ENCODE data around the gene BAZ2B. TPM values are rescaled to one million over a fixed set of nuclear protein-coding genes. Genes with fewer than 3 reads are reported as not detected.
"Not testable (repeated sequence)": the region's sequence is repeated elsewhere in the genome, so short reads cannot be mapped to it uniquely, and the experiment has no call there.

BAZ2B gene
- polyA plus RNA-seq, 3 donors from 2014 or later, result 4.6 to 32.2 (median 13.2) TPM

- no peak overlapping the region for H3K27ac Mint-ChIP-seq
- H3K4me1 Mint-ChIP-seq, result no peaks in the 10 kb centered on the region
- no peak for DNase-seq
- H3K4me3 Mint-ChIP-seq, result no peak overlapping the region
- no peaks in the 10 kb centered on the region for H3K9me3 Mint-ChIP-seq
- H3K36me3 Mint-ChIP-seq, result no peaks in the 10 kb centered on the region
- no peaks in the 10 kb centered on the region for H3K27me3 Mint-ChIP-seq (ENCODE audit: low read depth in 3 of 3)
These were observed 60.5 kb downstream of the BAZ2B start for GRCh38 chr2:159555651-159556392.

DNA sequence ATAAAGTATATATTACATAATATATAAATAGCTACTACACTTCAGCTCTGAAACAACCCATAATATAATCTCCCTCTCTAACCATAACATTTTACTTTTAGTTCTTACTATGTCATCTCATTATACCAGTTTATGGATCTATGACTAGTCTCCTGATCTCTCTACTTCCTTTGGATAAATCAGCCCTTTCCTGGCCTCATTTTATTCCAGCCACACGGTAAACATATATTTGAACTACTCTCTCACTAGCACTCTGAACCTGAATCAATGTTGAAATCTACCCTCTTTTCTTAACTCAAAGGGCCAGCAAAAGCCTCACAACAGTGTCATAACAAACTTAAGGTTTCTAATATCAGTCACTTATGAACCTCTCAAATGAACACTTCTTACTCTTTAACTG, 62.6 kb downstream of the BAZ2B start:
- H3K4me3 Mint-ChIP-seq, result no peak overlapping the region

DNA sequence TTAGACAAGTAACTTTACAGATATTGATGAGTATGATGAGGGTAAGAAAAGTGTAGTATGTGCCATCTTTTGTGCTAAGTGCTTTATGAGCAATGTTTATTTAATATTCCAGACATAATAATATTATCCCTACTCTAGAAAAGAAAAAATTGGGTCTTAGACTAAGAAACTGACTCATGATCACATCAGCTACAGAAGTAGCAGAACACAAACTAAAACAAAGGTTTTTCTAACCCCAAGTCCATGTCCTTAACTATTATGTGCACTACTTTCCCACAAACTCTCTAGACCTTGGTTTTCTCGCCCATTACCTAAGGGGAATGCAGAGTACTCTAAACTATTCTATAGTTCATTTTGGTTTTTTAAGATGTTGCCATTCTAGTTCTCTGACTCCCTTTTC, 64.5 kb downstream of the BAZ2B start:
- Mint-ChIP-seq H3K9me3 (no peaks in the 10 kb centered on the region), H3K27me3 (ENCODE audit: low read depth in 3 of 3) (no peaks in the 10 kb centered on the region), H3K4me1 (no peaks in the 10 kb centered on the region), H3K4me3 (no peak overlapping the region), H3K36me3 (peaks cover 0 to 4% (median 0%) of the 10 kb centered on the region in 3 donors), H3K27ac (no peak overlapping the region)
- DNase-seq, result no peak

More for the DNA sequence above, 62.6 kb downstream of the BAZ2B start:
- H3K36me3 Mint-ChIP-seq, result peaks cover 0 to 4% (median 0%) of the 10 kb centered on the region in 3 donors
- no peaks in the 10 kb centered on the region for H3K4me1 Mint-ChIP-seq
- no peak overlapping the region for H3K27ac Mint-ChIP-seq
- no peaks in the 10 kb centered on the region for H3K27me3 Mint-ChIP-seq (ENCODE audit: low read depth in 3 of 3)
- H3K9me3 Mint-ChIP-seq, result no peaks in the 10 kb centered on the region
- DNase-seq, result no peak

- peaks cover 0 to 4% (median 0%) of the 10 kb centered on the region in 3 donors for H3K36me3 Mint-ChIP-seq
- no peak overlapping the region for H3K4me3 Mint-ChIP-seq
- no peaks in the 10 kb centered on the region for H3K27me3 Mint-ChIP-seq (ENCODE audit: low read depth in 3 of 3)
- no peak for DNase-seq
- H3K4me1 Mint-ChIP-seq, result no peaks in the 10 kb centered on the region
- no peak overlapping the region for H3K27ac Mint-ChIP-seq
- H3K9me3 Mint-ChIP-seq, result no peaks in the 10 kb centered on the region
These were observed 66.1 kb downstream of the BAZ2B start for GRCh38 chr2:159550231-159550630.

DNA sequence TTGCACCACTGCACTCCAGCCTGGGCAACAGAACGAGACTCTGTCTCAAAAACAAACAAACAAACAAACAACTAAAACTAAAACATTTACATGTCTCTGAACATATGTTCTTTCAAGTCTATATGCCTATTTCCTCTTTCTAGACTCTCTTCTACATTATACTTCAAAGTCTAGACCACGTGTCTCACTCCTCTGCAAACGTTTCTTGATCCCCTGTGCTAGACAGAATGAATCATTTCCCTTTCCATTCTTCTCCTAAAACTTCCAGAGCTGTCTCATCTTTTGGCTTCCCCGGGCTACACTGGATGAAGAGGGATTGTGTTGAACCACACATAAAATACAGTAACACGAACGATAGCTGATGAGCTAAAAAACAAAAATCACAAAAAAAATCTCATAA, 67.1 kb downstream of the BAZ2B start:
- no peaks in the 10 kb centered on the region for H3K4me1 Mint-ChIP-seq
- no peaks in the 10 kb centered on the region for H3K9me3 Mint-ChIP-seq
- peaks cover 0 to 4% (median 0%) of the 10 kb centered on the region in 3 donors for H3K36me3 Mint-ChIP-seq
- no peak for DNase-seq
- no peak overlapping the region for H3K4me3 Mint-ChIP-seq
- H3K27ac Mint-ChIP-seq, result no peak overlapping the region
- no peaks in the 10 kb centered on the region for H3K27me3 Mint-ChIP-seq (ENCODE audit: low read depth in 3 of 3)

DNA sequence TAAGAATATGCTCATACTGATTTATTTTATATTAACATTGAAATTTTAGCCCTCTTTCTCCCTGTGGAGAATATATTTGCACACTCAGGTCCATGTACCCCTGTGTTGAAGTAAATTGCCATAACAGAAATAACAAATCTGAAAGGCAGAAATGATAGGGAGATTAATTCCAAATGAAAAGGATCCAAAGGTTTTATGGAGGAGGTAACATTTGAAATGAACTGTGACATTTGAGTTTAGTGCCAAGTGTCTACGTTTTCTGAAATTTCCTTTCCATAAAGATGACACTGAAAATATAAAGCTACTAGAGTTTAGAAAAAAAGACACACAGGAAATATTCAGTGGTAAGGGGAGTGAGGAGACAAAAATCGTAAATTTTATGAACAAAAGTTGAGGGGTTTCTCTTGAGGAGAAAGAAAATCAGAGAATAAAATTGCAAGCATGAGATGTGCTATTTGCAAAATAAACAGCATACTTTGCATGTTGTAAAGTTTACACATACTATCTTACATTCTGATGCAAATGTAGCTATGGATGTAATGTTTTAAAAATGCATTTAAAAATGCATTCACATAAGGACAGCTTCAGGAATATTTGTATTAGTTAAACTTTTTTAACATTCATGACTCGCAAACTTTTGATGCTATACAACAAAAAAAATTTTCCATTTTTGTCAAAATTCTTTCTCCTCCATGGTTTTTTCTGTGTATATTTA, 69.5 kb downstream of the BAZ2B start:
- H3K27ac Mint-ChIP-seq, result no peak overlapping the region

GRCh38 chr2:159546039-159546438, 70.3 kb downstream of the BAZ2B start:
- Mint-ChIP-seq H3K27me3 (ENCODE audit: low read depth in 3 of 3) (peaks cover 0 to 2% (median 1%) of the 10 kb centered on the region in 3 donors), H3K4me3 (no peak overlapping the region), H3K27ac (no peak overlapping the region), H3K4me1 (no peaks in the 10 kb centered on the region), H3K36me3 (peaks cover 11 to 18% (median 13%) of the 10 kb centered on the region in 3 donors), H3K9me3 (peaks cover 0 to 8% (median 4%) of the 10 kb centered on the region in 6 donors)
- DNase-seq, result no peak

More for the DNA sequence above, 69.5 kb downstream of the BAZ2B start:
- no peaks in the 10 kb centered on the region for H3K4me1 Mint-ChIP-seq
- H3K36me3 Mint-ChIP-seq, result peaks cover 8 to 13% (median 9%) of the 10 kb centered on the region in 3 donors
- no peak overlapping the region for H3K4me3 Mint-ChIP-seq
- peaks cover 0 to under 1% (median 0%) of the 10 kb centered on the region in 3 donors for H3K27me3 Mint-ChIP-seq (ENCODE audit: low read depth in 3 of 3)
- no peak for DNase-seq
- H3K9me3 Mint-ChIP-seq, result peaks cover 0 to 5% (median 3%) of the 10 kb centered on the region in 6 donors

DNA sequence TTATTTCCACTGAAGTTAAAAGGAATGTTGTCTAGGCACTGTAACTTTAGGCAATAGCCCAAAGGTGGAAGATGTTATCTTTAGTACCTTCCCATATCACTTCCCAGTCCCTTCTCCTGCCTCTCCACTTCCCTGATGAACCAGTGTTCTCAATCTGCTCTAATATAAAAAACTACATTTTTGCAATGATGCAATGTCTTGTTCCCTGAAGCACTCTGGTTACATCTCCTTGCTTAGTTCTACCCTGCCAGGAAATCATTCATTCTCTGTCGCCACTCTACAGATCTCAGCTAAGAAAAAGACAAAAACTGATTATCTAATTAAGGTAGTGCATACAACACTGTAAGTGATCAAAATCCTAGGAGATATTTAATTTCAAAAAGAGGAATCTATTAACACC, 71.3 kb downstream of the BAZ2B start:
- H3K9me3 Mint-ChIP-seq, result peaks cover 0 to 8% (median 4%) of the 10 kb centered on the region in 6 donors
- no peaks in the 10 kb centered on the region for H3K4me1 Mint-ChIP-seq
- H3K27me3 Mint-ChIP-seq (ENCODE audit: low read depth in 3 of 3), result peaks cover 0 to 2% (median 1%) of the 10 kb centered on the region in 3 donors
- DNase-seq, result no peak
- H3K27ac Mint-ChIP-seq, result no peak overlapping the region
- no peak overlapping the region for H3K4me3 Mint-ChIP-seq
- H3K36me3 Mint-ChIP-seq, result peaks cover 11 to 18% (median 13%) of the 10 kb centered on the region in 3 donors

DNA sequence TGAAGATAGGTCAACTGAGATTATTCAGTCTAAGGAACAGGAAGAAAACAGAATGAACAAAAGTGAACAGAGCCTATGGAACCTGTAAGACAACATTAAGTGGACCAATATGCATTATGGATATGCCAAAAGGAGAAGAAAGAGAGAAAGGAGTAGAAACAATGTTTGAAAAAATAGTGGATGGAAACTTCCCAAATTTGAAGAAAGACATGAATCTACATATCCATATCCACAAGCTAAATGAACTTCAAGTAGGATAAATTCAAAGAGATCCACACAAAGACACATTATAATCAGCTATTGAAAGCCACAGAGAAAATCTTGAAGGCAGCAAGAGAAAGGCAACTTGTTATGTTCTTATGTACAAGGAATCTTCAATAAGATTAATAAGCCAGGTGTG, 74.2 kb downstream of the BAZ2B start:
- DNase-seq, result no peak
- no peak overlapping the region for H3K4me3 Mint-ChIP-seq
- no peak overlapping the region for H3K27ac Mint-ChIP-seq
- H3K36me3 Mint-ChIP-seq, result peaks cover 11 to 22% (median 16%) of the 10 kb centered on the region in 3 donors
- H3K9me3 Mint-ChIP-seq, result peaks cover 0 to 8% (median 4%) of the 10 kb centered on the region in 6 donors
- H3K27me3 Mint-ChIP-seq (ENCODE audit: low read depth in 3 of 3), result peaks cover 0 to 2% (median 1%) of the 10 kb centered on the region in 3 donors
- no peaks in the 10 kb centered on the region for H3K4me1 Mint-ChIP-seq

- no peak for DNase-seq
- Mint-ChIP-seq H3K36me3 (peaks cover 11 to 27% (median 16%) of the 10 kb centered on the region in 3 donors), H3K27ac (no peak overlapping the region), H3K9me3 (peaks cover 0 to 8% (median 4%) of the 10 kb centered on the region in 6 donors), H3K27me3 (ENCODE audit: low read depth in 3 of 3) (peaks cover 0 to 2% (median 1%) of the 10 kb centered on the region in 3 donors), H3K4me3 (no peak overlapping the region), H3K4me1 (no peaks in the 10 kb centered on the region)
These were observed 76.6 kb downstream of the BAZ2B start for GRCh38 chr2:159539701-159540100.

DNA sequence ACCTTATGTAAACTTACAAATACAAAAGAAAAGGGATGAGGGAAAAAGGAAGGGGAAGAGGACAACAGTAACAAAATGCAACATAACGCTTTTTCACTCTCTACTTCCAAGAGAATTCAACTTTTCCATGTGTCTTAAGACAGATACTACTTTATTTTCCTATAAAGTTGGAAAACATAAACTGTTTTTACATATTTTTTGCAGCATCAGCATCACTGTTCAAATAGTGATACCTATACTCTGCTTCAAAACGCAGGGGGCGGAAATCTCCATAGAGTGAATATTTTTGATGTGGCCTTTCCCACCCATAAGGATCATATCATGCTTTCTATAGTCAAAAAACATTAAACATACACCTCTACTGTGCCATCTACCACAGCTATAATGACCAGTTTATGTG, 77.5 kb downstream of the BAZ2B start:
- DNase-seq, result no peak
- Mint-ChIP-seq H3K4me3 (no peak overlapping the region), H3K9me3 (peaks cover 0 to 8% (median 4%) of the 10 kb centered on the region in 6 donors), H3K36me3 (peaks cover 8 to 24% (median 12%) of the 10 kb centered on the region in 3 donors), H3K27me3 (ENCODE audit: low read depth in 3 of 3) (peaks cover 0 to 2% (median 1%) of the 10 kb centered on the region in 3 donors), H3K27ac (no peak overlapping the region), H3K4me1 (no peaks in the 10 kb centered on the region)

DNA sequence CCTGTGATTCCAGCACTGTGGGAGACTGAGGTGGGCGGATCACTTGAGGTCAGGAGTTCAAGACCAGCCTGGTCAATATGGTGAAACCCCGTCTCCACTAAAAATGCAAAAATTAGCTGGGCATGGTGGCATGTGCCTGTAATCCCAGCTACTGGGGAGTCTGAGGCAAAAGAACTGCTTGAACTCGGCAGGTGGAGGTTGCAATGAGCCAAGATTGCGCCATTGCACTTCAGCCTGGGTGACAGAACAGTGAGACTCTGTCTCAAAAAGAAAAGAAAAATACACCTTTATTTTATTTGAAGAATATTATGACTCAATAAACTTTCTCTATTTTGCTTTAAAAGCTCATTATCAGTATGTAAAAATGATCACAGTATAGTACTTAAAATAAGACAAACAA, 81.1 kb downstream of the BAZ2B start:
- H3K9me3 Mint-ChIP-seq; H3K4me3 Mint-ChIP-seq; H3K27me3 Mint-ChIP-seq (ENCODE audit: low read depth in 3 of 3); DNase-seq; H3K4me1 Mint-ChIP-seq; H3K27ac Mint-ChIP-seq: not testable (repeated sequence)
- peaks cover 0 to 13% (median 3%) of the 10 kb centered on the region in 3 donors for H3K36me3 Mint-ChIP-seq

DNA sequence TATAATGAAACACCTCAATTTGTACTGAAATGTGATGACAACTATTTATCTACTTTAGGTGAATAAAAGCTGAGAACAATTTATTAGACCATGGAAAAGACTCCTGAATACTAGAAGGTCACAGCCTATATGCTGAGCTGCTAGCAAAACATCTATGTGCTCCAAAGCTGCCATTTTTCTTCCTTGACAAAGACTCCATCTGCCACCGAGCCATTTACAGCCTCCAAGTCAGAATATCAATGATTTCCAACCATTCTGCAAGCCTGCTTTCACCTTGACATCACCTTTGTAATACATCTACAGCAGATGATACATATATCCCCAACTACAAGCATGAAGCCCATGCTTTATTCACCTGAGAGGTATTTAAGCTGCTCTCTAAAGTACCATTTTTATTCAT, 84.9 kb downstream of the BAZ2B start:
- no peak overlapping the region for H3K4me3 Mint-ChIP-seq
- no peak overlapping the region for H3K27ac Mint-ChIP-seq
- H3K36me3 Mint-ChIP-seq, result peaks cover 0 to 21% (median 8%) of the 10 kb centered on the region in 3 donors
- no peaks in the 10 kb centered on the region for H3K4me1 Mint-ChIP-seq
- no peaks in the 10 kb centered on the region for H3K9me3 Mint-ChIP-seq
- no peaks in the 10 kb centered on the region for H3K27me3 Mint-ChIP-seq (ENCODE audit: low read depth in 3 of 3)
- DNase-seq, result no peak

- H3K27ac Mint-ChIP-seq, result no peak overlapping the region
- H3K4me3 Mint-ChIP-seq, result no peak overlapping the region
- no peak for DNase-seq
- no peaks in the 10 kb centered on the region for H3K4me1 Mint-ChIP-seq
- peaks cover 0 to 16% (median 8%) of the 10 kb centered on the region in 3 donors for H3K36me3 Mint-ChIP-seq
- H3K27me3 Mint-ChIP-seq (ENCODE audit: low read depth in 3 of 3), result peaks cover 0 to 2% (median 0%) of the 10 kb centered on the region in 3 donors
- no peaks in the 10 kb centered on the region for H3K9me3 Mint-ChIP-seq
These were observed 89.9 kb downstream of the BAZ2B start for GRCh38 chr2:159526433-159526832.

All from immature natural killer cell (primary cell).